Keratinocyte (primary cell): ENCODE data around the gene DTX3. TPM values are rescaled to one million over a fixed set of nuclear protein-coding genes. Genes with fewer than 3 reads are reported as not detected.

Source experiments
- polyA plus RNA-seq, 5 experiments: library from polyadenylated mRNA; depleted of rRNA in 3 of 5; stranded (reverse) in 3 of 5; stranded (forward) in 1 of 5; unstranded in 1 of 5; fragments of >200 nt; gene quantifications; 1 replicate in 1 of 5; 2 replicates in 3 of 5; 3 replicates in 1 of 5; pipeline versions ENCODE4 v1.2.1 to v1.2.3, GENCODE V29; 2011 to 2012; ENCODE audit warnings: missing spikeins in 2 of 5, low read depth in 1 of 5, low replicate concordance in 1 of 5

The DTX3 gene
- polyA plus RNA-seq, 1 donor (not counting 4 experiments of a cell fraction or from before 2014, with no cell fraction given): 2.6 TPM

Other genes starting within 250 kb of the DTX3 start
- 8.1 to 13.4 TPM (median 11.1 TPM) in 3 replicates for gene R3HDM2, start 173.8 kb upstream of the DTX3 start, polyA plus RNA-seq
- 0.04 TPM in 1 of 3 replicates, not detected in the others for gene INHBC, start 170.0 kb upstream of the DTX3 start, polyA plus RNA-seq
- gene INHBE, start 149.5 kb upstream of the DTX3 start, polyA plus RNA-seq: not detected in 3 replicates
- gene GLI1, start 145.0 kb upstream of the DTX3 start, polyA plus RNA-seq: 1.0 to 1.4 TPM (median 1.2 TPM) in 3 replicates
- 0.15 TPM in 1 of 3 replicates, not detected in the others for gene ARHGAP9, start 125.0 kb upstream of the DTX3 start, polyA plus RNA-seq
- 92.9 to 137 TPM (median 125 TPM) in 3 replicates for gene MARS1, start 116.8 kb upstream of the DTX3 start, polyA plus RNA-seq
- gene DDIT3, start 84.3 kb upstream of the DTX3 start, polyA plus RNA-seq: 7.8 to 25.6 TPM (median 23.6 TPM) in 3 replicates
- gene MBD6, start 82.0 kb upstream of the DTX3 start, polyA plus RNA-seq: 1.8 to 5.4 TPM (median 2.2 TPM) in 3 replicates
- gene DCTN2, start 57.6 kb upstream of the DTX3 start, polyA plus RNA-seq: 109 to 158 TPM (median 132 TPM) in 3 replicates
- gene KIF5A, start 54.8 kb upstream of the DTX3 start, polyA plus RNA-seq: 0.01 to 0.10 TPM (median 0.05 TPM) in 3 replicates
- gene PIP4K2C, start 13.6 kb upstream of the DTX3 start, polyA plus RNA-seq: 73.5 to 109 TPM (median 93.6 TPM) in 3 replicates
- gene ARHGEF25, start 6.6 kb downstream of the DTX3 start, polyA plus RNA-seq: 0.12 to 0.26 TPM (median 0.26 TPM) in 3 replicates
- 0.08 to 0.37 TPM (median 0.08 TPM) in 3 replicates for gene B4GALNT1, start 28.4 kb downstream of the DTX3 start, polyA plus RNA-seq
- gene OS9, start 89.3 kb downstream of the DTX3 start, polyA plus RNA-seq: 82.2 to 96.9 TPM (median 95.1 TPM) in 3 replicates
- 0.13 to 0.18 TPM (median 0.15 TPM) in 3 replicates for gene AGAP2, start 133.9 kb downstream of the DTX3 start, polyA plus RNA-seq
- gene TSPAN31, start 140.2 kb downstream of the DTX3 start, polyA plus RNA-seq: 37.4 to 47.7 TPM (median 40.6 TPM) in 3 replicates
- 146 to 176 TPM (median 153 TPM) in 3 replicates for gene CDK4, start 147.5 kb downstream of the DTX3 start, polyA plus RNA-seq
- 10.9 to 17.0 TPM (median 12.4 TPM) in 3 replicates for gene MARCHF9, start 150.3 kb downstream of the DTX3 start, polyA plus RNA-seq
- gene CYP27B1, start 162.3 kb downstream of the DTX3 start, polyA plus RNA-seq: 19.0 to 40.5 TPM (median 33.6 TPM) in 3 replicates
- 24.3 to 25.5 TPM (median 24.5 TPM) in 3 replicates for gene METTL1, start 167.3 kb downstream of the DTX3 start, polyA plus RNA-seq
- 5.4 to 7.7 TPM (median 6.5 TPM) in 3 replicates for gene EEF1AKMT3, start 167.8 kb downstream of the DTX3 start, polyA plus RNA-seq
- 20.4 to 30.5 TPM (median 21.0 TPM) in 3 replicates for gene TSFM, start 178.0 kb downstream of the DTX3 start, polyA plus RNA-seq
- 0.27 to 1.3 TPM (median 1.3 TPM) in 3 replicates for gene AVIL, start 213.9 kb downstream of the DTX3 start, polyA plus RNA-seq
- gene CTDSP2, start 241.9 kb downstream of the DTX3 start, polyA plus RNA-seq: 39.0 to 75.0 TPM (median 54.6 TPM) in 3 replicates